HCT116 (cell line): ENCODE data around the gene SNPH. TPM values are rescaled to one million over a fixed set of nuclear protein-coding genes. Genes with fewer than 3 reads are reported as not detected.
"Not testable (repeated sequence)": the region's sequence is repeated elsewhere in the genome, so short reads cannot be mapped to it uniquely, and the experiment has no call there.

Source experiments
- ATAC-seq: fragments of 200-7000 bp; cut with Tn5 transposase; 2 replicates; pipeline ENCODE4 v1.9.1; 2020; ENCODE audit warnings: mild to moderate bottlenecking, moderate library complexity
- BruUV-seq: library from RNA; stranded (reverse); fragments of 400-500 nt; replicated peaks from 2 replicates; lab custom pipeline; 2021; lab: Mats Ljungman, UMichigan
- CTCF ChIA-PET: fragments of 300-600 bp; sonication (Branson Sonifier 250); formaldehyde crosslinking; loops from one replicate; lab custom pipeline; 2021; ENCODE audit warnings: antibody characterized with exemption; lab: Charles Lee
- POLR2A ChIA-PET: fragments of 300-600, 350-600 bp; sonication (Branson Sonifier 250); formaldehyde crosslinking; loops from one replicate; lab custom pipeline; 2021; ENCODE audit warnings: antibody characterized with exemption; lab: Charles Lee
- RAD21 ChIA-PET, 2 experiments: fragments of 300-600 bp; sonication (Branson Sonifier 250); formaldehyde crosslinking; loops; one replicate each; lab custom pipeline; 2023; ENCODE audit warnings: low total read pairs in 2 of 2; ENCODE audit not compliant: uncharacterized antibody in 2 of 2, unreplicated experiment in 2 of 2, low non-redundant PET in 1 of 2; lab: Charles Lee
- DNase-seq: peaks from one replicate; pipeline ENCODE4 v3.0.0-alpha.2; 2010; ENCODE audit warnings: low read depth, low spot score
- H2AFZ ChIP-seq: fragments of 200-600 bp; shearing (Covaris generic), sonication (generic); 2 replicates; pipeline ENCODE4 v1.6.1; 2017; ENCODE audit warnings: low read depth, mixed run types, mixed read lengths, antibody characterized with exemption, low read length; ENCODE audit not compliant: poor library complexity, severe bottlenecking
- H3K27ac ChIP-seq: 2 replicates; pipeline ENCODE4 v1.5.1; 2012; ENCODE audit warnings: low read depth, low read length
- H3K27me3 ChIP-seq: fragments of 200-600 bp; sonication (generic); 2 replicates; pipeline ENCODE4 v1.6.1; 2016; ENCODE audit warnings: mixed run types, low read length, mixed read lengths; ENCODE audit not compliant: insufficient read depth
- H3K36me3 ChIP-seq, 2 experiments: fragments of 200-500 bp in 1 of 2; fragments of 200-600 bp in 1 of 2; sonication (Bioruptor generic) in 1 of 2; sonication (generic) in 1 of 2; 2 replicates each; pipeline versions ENCODE4 v1.5.1 to v1.6.1; 2014 to 2016; ENCODE audit warnings: low read length in 2 of 2, inconsistent platforms in 1 of 2, mixed read lengths in 1 of 2, mixed run types in 1 of 2; ENCODE audit not compliant: insufficient read depth in 2 of 2, control insufficient read depth in 1 of 2
- H3K4me1 ChIP-seq, 2 experiments: fragments of 200-600 bp in 1 of 2; sonication (generic) in 1 of 2; 2 replicates each; pipeline versions ENCODE4 v1.5.1 to v1.6.1; 2012 to 2017; ENCODE audit warnings: low read length in 2 of 2, inconsistent platforms in 1 of 2, mild to moderate bottlenecking in 1 of 2, mixed read lengths in 1 of 2, mixed run types in 1 of 2, moderate library complexity in 1 of 2; ENCODE audit not compliant: insufficient read depth in 2 of 2, control insufficient read depth in 1 of 2
- H3K4me2 ChIP-seq: fragments of 200-600 bp; sonication (generic); 2 replicates; pipeline ENCODE4 v1.6.1; 2017; ENCODE audit warnings: mixed run types, low read length, mixed read lengths
- H3K4me3 ChIP-seq, 2 experiments: fragments of 200-600 bp in 1 of 2; sonication (generic) in 1 of 2; replicated peaks in 1 of 2; 2 replicates each; pipeline ENCODE4 v1.5.1; 2011 to 2016; ENCODE audit warnings: low read length in 2 of 2, control low read depth in 1 of 2, low read depth in 1 of 2, mild to moderate bottlenecking in 1 of 2, mixed read lengths in 1 of 2, mixed run types in 1 of 2
- H3K79me2 ChIP-seq: fragments of 200-600 bp; sonication (generic); 2 replicates; pipeline ENCODE4 v1.6.1; 2017; ENCODE audit warnings: mild to moderate bottlenecking, mixed run types, low read length, moderate library complexity, mixed read lengths; ENCODE audit not compliant: insufficient read depth
- H3K9ac ChIP-seq: fragments of 200-600 bp; sonication (generic); 2 replicates; pipeline ENCODE4 v1.6.1; 2016; ENCODE audit warnings: low read length, mixed read lengths
- H3K9me2 ChIP-seq: fragments of 200-600 bp; sonication (generic), shearing (Covaris generic); 2 replicates; pipeline ENCODE4 v1.6.1; 2017; ENCODE audit warnings: mixed run types, mild to moderate bottlenecking, moderate library complexity; ENCODE audit not compliant: insufficient read depth
- H3K9me3 ChIP-seq, 2 experiments: fragments of 200-500 bp in 1 of 2; fragments of 200-600 bp in 1 of 2; sonication (Bioruptor generic) in 1 of 2; sonication (generic) in 1 of 2; 2 replicates each; pipeline ENCODE4 v1.6.1; 2014 to 2017; ENCODE audit warnings: low read length in 2 of 2, mixed read lengths in 2 of 2, inconsistent platforms in 1 of 2, low read depth in 1 of 2, mild to moderate bottlenecking in 1 of 2, mixed run types in 1 of 2, moderate library complexity in 1 of 2; ENCODE audit not compliant: control insufficient read depth in 1 of 2, insufficient read depth in 1 of 2
- H4K20me1 ChIP-seq: fragments of 200-600 bp; sonication (generic), shearing (Covaris generic); 2 replicates; pipeline ENCODE4 v1.6.1; 2017; ENCODE audit warnings: mixed run types, mild to moderate bottlenecking, moderate library complexity; ENCODE audit not compliant: insufficient read depth
- CBX3 ChIP-seq: IDR thresholded peaks from 2 replicates; pipeline ENCODE4 v1.6.1; 2012; ENCODE audit warnings: low read depth
- CEBPB ChIP-seq: IDR thresholded peaks from 2 replicates; pipeline ENCODE4 v1.6.1; 2012; ENCODE audit warnings: low read depth
- EZH2 ChIP-seq: fragments of 200-600 bp; sonication (generic); IDR thresholded peaks from 2 replicates; pipeline ENCODE4 v1.6.1; 2017; ENCODE audit warnings: antibody characterized with exemption, mixed run types
- RAD21 ChIP-seq: IDR thresholded peaks from 2 replicates; pipeline ENCODE4 v1.6.1; 2012; ENCODE audit warnings: low read depth, mild to moderate bottlenecking
- SIN3A ChIP-seq: IDR thresholded peaks from 2 replicates; pipeline ENCODE4 v1.6.1; 2012; ENCODE audit warnings: low read depth
- YY1 ChIP-seq: IDR thresholded peaks from 2 replicates; pipeline ENCODE4 v1.6.1; 2011; ENCODE audit warnings: low read length, low read depth, moderate library complexity, mild to moderate bottlenecking; ENCODE audit not compliant: insufficient replicate concordance; ENCODE audit errors: extremely low read depth
- ZFX ChIP-seq: fragments of 450-650 bp; IDR thresholded peaks from 2 replicates; pipeline ENCODE4 v1.6.1; 2017
- intact Hi-C: fragments of 100-400 bp; cut with micrococcal nuclease; formaldehyde crosslinking; loops from 2 replicates; pipeline ENCODE4 v1.10.0; 2022
- total RNA-seq: library from RNA; stranded (reverse); gene quantifications from one replicate; pipeline ENCODE4 v1.2.1, GENCODE V29; 2021; ENCODE audit not compliant: unreplicated experiment
- TF ChIP-seq, protein P1 (sequence below), 3 experiments: fragments of 200-600 bp in 1 of 3; sonication (generic) in 1 of 3; IDR thresholded peaks in 2 of 3; conservative IDR thresholded peaks in 1 of 3; 2 replicates each; pipeline ENCODE4 v1.5.1; 2012 to 2017; ENCODE audit warnings: low read depth in 2 of 3, low read length in 2 of 3, antibody characterized with exemption in 1 of 3, borderline replicate concordance in 1 of 3, control low read depth in 1 of 3, mild to moderate bottlenecking in 1 of 3, mixed read lengths in 1 of 3, mixed run types in 1 of 3, moderate library complexity in 1 of 3; ENCODE audit not compliant: insufficient read depth in 1 of 3
- TF ChIP-seq, protein P2 (sequence below): IDR thresholded peaks from 2 replicates; pipeline ENCODE4 v1.6.1; 2012; ENCODE audit warnings: low read depth

SNPH gene
- total RNA-seq, 1 experiment from 2014 or later, result 3.2 TPM

DNA sequence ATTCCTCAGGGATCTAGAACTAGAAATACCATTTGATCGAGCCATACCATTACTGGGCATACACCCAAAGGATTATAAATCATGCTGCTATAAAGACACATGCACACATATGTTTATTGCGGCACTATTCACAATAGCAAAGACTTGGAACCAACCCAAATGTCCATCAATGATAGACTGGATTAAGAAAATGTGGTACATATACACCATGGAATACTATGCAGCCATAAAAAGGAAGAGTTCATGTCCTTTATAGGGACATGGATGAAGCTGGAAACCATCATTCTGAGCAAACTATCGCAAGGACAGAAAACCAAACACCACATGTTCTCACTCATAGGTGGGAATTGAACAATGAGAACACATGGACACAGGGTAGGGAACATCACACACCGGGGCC lies 43.3 kb upstream of the SNPH start:
- DNase-seq, H3K9me2 ChIP-seq, H3K27ac ChIP-seq, ATAC-seq, intact Hi-C loops, POLR2A ChIA-PET, H3K4me2 ChIP-seq, H3K9me3 ChIP-seq, RAD21 ChIA-PET, H3K36me3 ChIP-seq, H3K4me3 ChIP-seq, CTCF ChIA-PET, H3K79me2 ChIP-seq, H2AFZ ChIP-seq, H3K27me3 ChIP-seq, H4K20me1 ChIP-seq, BruUV-seq, H3K9ac ChIP-seq: not testable (repeated sequence)
- peaks cover 6 to 18% of the 10 kb centered on the region in 2 experiments for H3K4me1 ChIP-seq

DNA sequence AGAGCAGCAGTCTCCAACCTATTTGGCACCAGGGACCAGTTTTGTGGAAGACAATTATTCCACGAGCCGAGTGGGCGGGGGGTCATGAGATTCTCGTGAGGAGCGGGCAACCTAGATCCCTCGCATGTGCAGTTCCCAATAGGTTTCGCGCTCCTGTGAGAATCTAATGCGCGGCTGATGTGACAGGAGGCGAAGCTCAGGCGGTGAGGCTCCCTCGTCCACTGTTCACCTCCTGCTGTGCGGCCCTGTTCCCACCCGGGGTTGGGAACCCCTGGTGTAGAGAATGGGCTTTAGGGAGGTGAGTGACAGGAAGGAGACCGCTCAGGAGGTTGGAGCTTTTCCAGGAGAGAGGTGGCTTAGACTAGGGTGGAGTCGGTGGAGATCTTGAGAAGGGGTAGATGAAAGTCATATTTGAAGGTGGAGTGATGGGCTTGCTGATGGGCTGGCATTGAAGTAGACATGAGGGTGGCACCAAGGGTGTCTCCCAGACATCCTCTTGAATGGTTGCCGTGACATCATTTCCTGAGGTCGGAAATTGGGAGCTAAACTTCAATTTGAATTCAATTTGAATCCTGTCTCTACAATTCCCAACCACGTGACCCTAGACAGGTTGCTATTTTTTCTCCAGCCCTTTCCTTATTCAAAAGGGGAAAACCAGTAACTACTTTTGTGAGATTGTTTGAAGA lies 41.7 kb upstream of the SNPH start:
- no peaks in the 10 kb centered on the region for H3K9me3 ChIP-seq
- H3K36me3 ChIP-seq, result no peaks in the 10 kb centered on the region
- ChIA-PET POLR2A (no interaction called here), RAD21 (no interaction called here), CTCF (interaction anchor here (1.0 kb wide), 1 partner anchor 12 kb away, joined by 3 read pairs; no protein-coding TSS in a partner anchor)
- no peaks in the 10 kb centered on the region for H3K79me2 ChIP-seq
- intact Hi-C loops, result no loop called here
- no peaks in the 10 kb centered on the region for H3K9me2 ChIP-seq
- peaks cover 6 to 18% of the 10 kb centered on the region in 2 experiments for H3K4me1 ChIP-seq
- H4K20me1 ChIP-seq, result no peaks in the 10 kb centered on the region
- H3K9ac ChIP-seq, result no peak overlapping the region
- ATAC-seq (no peak), DNase-seq (no peak)
- no peak overlapping the region for H3K27ac ChIP-seq
- no peak overlapping the region for H3K4me3 ChIP-seq
- no TSS peak for BruUV-seq
- 0 out of 2 replicates have a peak overlapping the region, but pooled peaks have one; percentile 16 for H3K4me2 ChIP-seq
- H3K27me3 ChIP-seq, result no peaks in the 10 kb centered on the region
- H2AFZ ChIP-seq, result no peak overlapping the region
- TF ChIP-seq, protein P1, sequence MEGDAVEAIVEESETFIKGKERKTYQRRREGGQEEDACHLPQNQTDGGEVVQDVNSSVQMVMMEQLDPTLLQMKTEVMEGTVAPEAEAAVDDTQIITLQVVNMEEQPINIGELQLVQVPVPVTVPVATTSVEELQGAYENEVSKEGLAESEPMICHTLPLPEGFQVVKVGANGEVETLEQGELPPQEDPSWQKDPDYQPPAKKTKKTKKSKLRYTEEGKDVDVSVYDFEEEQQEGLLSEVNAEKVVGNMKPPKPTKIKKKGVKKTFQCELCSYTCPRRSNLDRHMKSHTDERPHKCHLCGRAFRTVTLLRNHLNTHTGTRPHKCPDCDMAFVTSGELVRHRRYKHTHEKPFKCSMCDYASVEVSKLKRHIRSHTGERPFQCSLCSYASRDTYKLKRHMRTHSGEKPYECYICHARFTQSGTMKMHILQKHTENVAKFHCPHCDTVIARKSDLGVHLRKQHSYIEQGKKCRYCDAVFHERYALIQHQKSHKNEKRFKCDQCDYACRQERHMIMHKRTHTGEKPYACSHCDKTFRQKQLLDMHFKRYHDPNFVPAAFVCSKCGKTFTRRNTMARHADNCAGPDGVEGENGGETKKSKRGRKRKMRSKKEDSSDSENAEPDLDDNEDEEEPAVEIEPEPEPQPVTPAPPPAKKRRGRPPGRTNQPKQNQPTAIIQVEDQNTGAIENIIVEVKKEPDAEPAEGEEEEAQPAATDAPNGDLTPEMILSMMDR (IDR thresholded peaks at IDR 0.05 in 2 of 3, conservative IDR thresholded peaks at IDR 0.05 in 1 of 3; ENCODE audit: borderline replicate concordance in 1 of 3, insufficient read depth in 1 of 3, low read depth in 2 of 3, low read length in 2 of 3), result no peak
- TF ChIP-seq ZFX (no peak), CEBPB (no peak), CBX3 (no peak), SIN3A (no peak), RAD21 (no peak), EZH2 (no peak), YY1 (no peak)
- TF ChIP-seq, protein P2, sequence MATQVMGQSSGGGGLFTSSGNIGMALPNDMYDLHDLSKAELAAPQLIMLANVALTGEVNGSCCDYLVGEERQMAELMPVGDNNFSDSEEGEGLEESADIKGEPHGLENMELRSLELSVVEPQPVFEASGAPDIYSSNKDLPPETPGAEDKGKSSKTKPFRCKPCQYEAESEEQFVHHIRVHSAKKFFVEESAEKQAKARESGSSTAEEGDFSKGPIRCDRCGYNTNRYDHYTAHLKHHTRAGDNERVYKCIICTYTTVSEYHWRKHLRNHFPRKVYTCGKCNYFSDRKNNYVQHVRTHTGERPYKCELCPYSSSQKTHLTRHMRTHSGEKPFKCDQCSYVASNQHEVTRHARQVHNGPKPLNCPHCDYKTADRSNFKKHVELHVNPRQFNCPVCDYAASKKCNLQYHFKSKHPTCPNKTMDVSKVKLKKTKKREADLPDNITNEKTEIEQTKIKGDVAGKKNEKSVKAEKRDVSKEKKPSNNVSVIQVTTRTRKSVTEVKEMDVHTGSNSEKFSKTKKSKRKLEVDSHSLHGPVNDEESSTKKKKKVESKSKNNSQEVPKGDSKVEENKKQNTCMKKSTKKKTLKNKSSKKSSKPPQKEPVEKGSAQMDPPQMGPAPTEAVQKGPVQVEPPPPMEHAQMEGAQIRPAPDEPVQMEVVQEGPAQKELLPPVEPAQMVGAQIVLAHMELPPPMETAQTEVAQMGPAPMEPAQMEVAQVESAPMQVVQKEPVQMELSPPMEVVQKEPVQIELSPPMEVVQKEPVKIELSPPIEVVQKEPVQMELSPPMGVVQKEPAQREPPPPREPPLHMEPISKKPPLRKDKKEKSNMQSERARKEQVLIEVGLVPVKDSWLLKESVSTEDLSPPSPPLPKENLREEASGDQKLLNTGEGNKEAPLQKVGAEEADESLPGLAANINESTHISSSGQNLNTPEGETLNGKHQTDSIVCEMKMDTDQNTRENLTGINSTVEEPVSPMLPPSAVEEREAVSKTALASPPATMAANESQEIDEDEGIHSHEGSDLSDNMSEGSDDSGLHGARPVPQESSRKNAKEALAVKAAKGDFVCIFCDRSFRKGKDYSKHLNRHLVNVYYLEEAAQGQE, result no peak
